GM18502 (cell line): ENCODE measurements around the gene YLPM1.

Experiments used
- ATAC-seq: cut with Tn5 transposase; IDR thresholded peaks from one replicate; pipeline ENCODE4 v1.9.1; 2021; ENCODE audit warnings: mild to moderate bottlenecking; ENCODE audit not compliant: unreplicated experiment, poor library complexity

Gene YLPM1

GRCh38 chr14:74792249-74793039, 29.3 kb downstream of the YLPM1 start:
- no peak for ATAC-seq

DNA sequence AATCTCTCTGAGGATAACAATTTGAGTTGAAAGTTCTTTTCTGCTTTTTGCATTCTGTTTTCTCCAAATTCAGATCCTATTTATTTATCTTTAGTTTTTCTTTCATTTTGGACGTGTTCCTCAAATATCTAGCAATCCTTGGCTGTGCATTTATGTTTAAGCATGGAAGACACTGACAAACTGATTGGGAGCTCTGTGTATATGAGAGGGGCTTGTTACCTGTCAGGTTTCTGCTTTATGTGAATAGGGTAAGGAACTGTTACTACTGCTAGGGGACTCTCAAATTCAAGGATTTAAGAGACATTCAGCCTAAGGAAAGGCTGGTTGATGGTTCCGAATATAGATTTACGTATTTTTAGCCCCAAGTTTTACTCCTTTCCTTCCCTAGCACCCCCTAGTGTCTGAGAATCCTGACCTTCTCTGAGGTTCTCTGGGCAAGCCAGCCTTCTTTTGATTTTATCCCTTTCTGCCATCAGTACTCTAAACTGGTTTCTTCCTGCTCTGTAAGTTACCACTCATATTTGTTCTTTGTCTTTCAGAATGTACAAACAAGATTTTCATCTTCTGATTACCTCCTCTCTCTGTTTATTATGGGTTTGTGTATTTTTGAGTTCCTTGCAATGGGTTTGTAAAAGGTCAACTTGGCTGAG, 30.5 kb downstream of the YLPM1 start:
- ATAC-seq: no peak

- no peak for ATAC-seq
Measured at GRCh38 chr14:74794947-74795346, 31.8 kb downstream of the YLPM1 start.

DNA sequence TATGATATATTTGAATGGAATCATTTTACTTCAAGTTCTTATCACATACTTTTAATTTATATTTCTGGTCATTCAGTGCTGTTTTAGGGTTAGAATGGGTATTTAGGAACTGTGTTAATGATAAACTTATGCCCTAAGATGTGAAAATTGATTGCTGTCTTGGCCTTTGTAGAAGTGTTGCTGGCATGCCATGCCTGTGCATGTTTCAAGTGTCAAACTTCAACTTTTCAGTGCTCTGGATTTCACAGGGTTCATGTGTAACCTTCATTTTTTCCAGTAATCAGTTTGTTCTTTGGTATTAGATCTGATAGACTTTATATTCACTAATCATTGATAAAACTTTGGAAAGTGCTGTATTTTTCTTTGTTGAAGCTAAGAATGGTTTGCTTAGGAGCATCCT, 36.6 kb downstream of the YLPM1 start:
- no peak for ATAC-seq

- ATAC-seq: no peak
Measured at GRCh38 chr14:74800780-74801179, 37.7 kb downstream of the YLPM1 start.

GRCh38 chr14:74801396-74801795, 38.3 kb downstream of the YLPM1 start:
- no peak for ATAC-seq

GRCh38 chr14:74804219-74804825, 41.2 kb downstream of the YLPM1 start:
- ATAC-seq: no peak

- no peak for ATAC-seq
Measured at GRCh38 chr14:74807853-74808545, 44.9 kb downstream of the YLPM1 start.

DNA sequence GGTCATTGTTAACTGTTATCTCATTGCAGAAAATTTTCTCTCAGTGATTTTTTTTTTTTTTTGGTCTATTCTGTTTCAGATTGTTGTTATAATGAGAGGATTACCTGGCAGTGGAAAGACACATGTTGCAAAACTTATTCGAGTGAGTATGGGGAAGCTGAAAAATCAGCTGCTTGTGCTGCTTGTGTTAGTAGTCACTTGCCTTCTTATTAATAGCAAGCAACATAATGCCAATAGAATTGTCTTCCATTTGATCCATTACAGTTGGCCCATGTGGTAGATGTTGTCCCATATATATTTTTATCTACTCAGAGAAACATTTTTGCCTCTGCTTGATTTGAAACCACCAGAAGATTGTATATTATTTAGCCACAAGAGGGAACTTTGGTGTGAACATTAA, 53.0 kb downstream of the YLPM1 start:
- no peak for ATAC-seq

GRCh38 chr14:74820288-74820687, 57.2 kb downstream of the YLPM1 start:
- ATAC-seq: no peak

DNA sequence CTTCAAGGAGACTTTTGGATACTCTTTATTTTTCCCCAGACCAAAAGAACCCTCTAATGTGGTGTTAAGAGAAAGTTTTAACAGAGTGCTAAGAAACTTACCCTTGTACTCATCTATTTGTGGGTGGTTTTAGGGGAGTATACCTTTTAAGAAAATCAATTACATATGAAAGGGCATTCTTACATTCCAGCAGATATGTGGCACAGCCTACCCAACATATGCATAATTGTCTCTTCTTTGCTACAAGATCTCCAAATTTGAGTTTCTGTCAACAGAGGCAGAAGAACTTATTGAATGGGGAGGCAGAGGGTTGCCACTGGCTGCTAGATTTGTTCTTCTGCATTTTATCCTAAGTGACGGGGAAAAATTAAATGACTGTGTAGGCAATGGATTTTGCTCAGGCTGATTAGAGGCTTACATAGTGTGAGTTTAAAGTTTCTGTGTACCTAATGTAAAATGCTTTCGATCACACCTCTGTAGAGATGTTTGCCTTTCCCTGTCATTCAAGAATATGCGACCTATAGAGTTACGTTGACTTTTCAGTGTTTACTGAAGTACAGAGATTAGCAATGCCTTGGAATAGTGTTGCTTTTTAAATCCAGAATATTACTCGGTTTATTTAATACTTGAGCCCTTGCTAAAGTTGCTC, 58.3 kb downstream of the YLPM1 start:
- ATAC-seq: no peak

GRCh38 chr14:74824997-74825396, 61.9 kb downstream of the YLPM1 start:
- ATAC-seq: no peak

- no peak for ATAC-seq
Measured at GRCh38 chr14:74826574-74826973, 63.5 kb downstream of the YLPM1 start.

- no peak for ATAC-seq
Measured at GRCh38 chr14:74829251-74829650, 66.1 kb downstream of the YLPM1 start.

GRCh38 chr14:74832849-74833248, 69.7 kb downstream of the YLPM1 start:
- ATAC-seq: no peak

DNA sequence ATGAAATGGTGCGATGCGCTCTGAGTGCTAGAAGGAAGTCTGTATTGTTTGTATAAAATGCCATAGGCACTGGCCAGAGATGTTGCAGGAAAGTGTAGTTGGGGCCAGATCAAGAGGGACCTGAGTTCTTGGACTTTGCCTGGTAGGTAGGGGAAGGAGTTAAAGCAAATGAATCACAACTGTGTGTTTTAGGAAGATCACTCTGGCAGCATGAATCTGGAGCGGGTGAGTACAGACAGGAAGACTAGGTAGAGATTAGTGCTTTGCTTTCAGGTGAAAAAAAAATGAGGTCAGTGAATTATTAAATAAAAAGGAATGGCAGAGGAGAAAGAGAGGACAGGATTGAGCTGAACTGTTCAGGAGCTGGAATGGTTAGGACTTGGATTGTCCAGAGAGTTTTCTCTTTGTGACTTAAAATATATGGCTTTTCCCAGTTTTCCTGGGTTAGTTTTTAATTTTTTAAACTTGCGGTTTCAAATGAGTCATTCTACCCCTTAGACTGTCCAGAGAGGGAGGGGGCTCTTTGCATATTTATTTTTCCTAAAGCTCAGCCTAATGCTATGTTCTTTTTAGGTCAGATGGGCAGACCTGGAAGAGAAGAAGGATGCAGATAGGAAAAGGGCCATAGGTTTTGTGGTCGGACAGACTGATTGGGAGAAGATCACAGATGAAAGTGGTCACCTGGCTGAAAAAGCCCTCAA, 71.7 kb downstream of the YLPM1 start:
- ATAC-seq: no peak

DNA sequence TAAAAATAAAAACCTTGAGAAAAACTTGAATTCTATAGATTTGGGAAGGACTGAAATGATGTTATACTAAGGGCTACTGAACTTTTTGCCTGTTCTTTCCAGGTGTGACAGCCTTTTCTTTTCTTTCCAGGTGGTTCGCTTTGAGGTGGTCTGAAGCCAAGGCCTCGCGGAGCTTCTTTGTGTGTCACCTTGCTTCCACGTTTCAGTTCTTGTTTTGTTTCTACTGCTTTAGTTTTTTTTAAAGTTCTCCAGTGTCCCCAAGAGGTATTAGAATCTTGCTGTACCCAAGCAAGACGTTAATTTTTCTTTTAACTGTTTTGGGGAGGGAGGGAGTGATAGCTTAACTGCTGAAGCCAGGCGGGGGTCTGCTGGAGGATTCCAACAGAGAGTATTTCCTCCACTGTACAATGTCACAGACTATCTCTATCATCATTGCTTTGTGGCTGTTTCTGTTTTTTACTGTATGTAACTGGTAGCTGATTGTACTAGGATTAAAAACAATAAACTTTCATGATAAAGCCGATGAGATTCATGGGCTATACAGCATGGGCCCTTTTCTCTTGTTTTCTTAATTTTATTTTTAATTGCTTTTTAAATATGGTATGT, 72.6 kb downstream of the YLPM1 start:
- no peak for ATAC-seq

GRCh38 chr14:74836251-74836960, 73.3 kb downstream of the YLPM1 start:
- ATAC-seq: no peak

DNA sequence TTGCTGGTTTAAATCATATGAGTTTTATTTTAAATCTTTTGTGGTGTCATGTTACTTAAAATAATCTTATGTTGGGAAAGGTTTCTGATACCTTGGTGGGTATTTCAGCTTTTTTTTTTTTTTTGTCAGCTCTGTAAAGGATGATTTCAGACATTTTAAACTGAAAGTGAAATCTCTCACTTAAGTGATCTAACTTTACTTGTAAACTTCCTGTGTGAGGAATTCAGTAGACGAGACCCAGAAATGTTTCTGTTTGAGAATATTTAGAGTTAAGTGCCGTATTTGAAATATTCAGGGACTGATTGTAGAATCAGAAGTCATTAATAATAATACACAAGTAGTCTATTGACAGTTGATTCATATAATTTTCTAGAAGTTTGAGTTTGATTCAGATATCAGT, 75.0 kb downstream of the YLPM1 start:
- ATAC-seq: no peak
